Calu3 (cell line): ENCODE results near the gene PACRG. TPM values are rescaled to one million over a fixed set of nuclear protein-coding genes. Genes with fewer than 3 reads are reported as not detected.

Experiments
- BruUV-seq: library from RNA; stranded (reverse); fragments of 400-500 nt; replicated peaks from 2 replicates; lab custom pipeline; 2021; lab: Mats Ljungman, UMichigan
- CTCF ChIA-PET: fragments of 300-600 bp; sonication (Branson Sonifier 250); formaldehyde crosslinking; loops from one replicate; lab custom pipeline; 2022; ENCODE audit warnings: antibody characterized with exemption; lab: Charles Lee
- DNase-seq: peaks from one replicate; pipeline ENCODE4 v3.0.0; 2022
- H3K27ac Mint-ChIP-seq: one replicate; pipeline ENCODE4 v1.8.0; 2022; ENCODE audit warnings: mixed read lengths; ENCODE audit not compliant: unreplicated experiment
- H3K27me3 Mint-ChIP-seq: one replicate; pipeline ENCODE4 v1.8.0; 2022; ENCODE audit warnings: mixed read lengths; ENCODE audit not compliant: unreplicated experiment
- H3K36me3 Mint-ChIP-seq: one replicate; pipeline ENCODE4 v1.8.0; 2022; ENCODE audit warnings: mild to moderate bottlenecking, moderate library complexity, mixed read lengths; ENCODE audit not compliant: insufficient read depth, unreplicated experiment
- H3K4me1 Mint-ChIP-seq: one replicate; pipeline ENCODE4 v1.8.0; 2022; ENCODE audit warnings: mild to moderate bottlenecking, low read depth, mixed read lengths; ENCODE audit not compliant: unreplicated experiment
- H3K4me3 Mint-ChIP-seq: one replicate; pipeline ENCODE4 v1.8.0; 2022; ENCODE audit warnings: mild to moderate bottlenecking, low read depth, moderate library complexity, mixed read lengths; ENCODE audit not compliant: unreplicated experiment
- H3K9me3 Mint-ChIP-seq: one replicate; pipeline ENCODE4 v1.8.0; 2022; ENCODE audit warnings: low read depth, mixed read lengths; ENCODE audit not compliant: unreplicated experiment
- CTCF ChIP-seq: fragments of 200-600 bp; IDR thresholded peaks from one replicate; pipeline ENCODE4 v1.8.0; 2022; ENCODE audit warnings: antibody characterized with exemption; ENCODE audit not compliant: unreplicated experiment
- intact Hi-C: fragments of 100-400 bp; cut with micrococcal nuclease; formaldehyde crosslinking; loops from one replicate; pipeline ENCODE4 v1.10.0; 2022; ENCODE audit not compliant: unreplicated experiment
- total RNA-seq: library from RNA; stranded (reverse); gene quantifications from 2 replicates; pipeline ENCODE4 v1.2.3, GENCODE V29; 2022

The PACRG gene
- total RNA-seq, 1 experiment from 2014 or later: 1.5 TPM

DNA sequence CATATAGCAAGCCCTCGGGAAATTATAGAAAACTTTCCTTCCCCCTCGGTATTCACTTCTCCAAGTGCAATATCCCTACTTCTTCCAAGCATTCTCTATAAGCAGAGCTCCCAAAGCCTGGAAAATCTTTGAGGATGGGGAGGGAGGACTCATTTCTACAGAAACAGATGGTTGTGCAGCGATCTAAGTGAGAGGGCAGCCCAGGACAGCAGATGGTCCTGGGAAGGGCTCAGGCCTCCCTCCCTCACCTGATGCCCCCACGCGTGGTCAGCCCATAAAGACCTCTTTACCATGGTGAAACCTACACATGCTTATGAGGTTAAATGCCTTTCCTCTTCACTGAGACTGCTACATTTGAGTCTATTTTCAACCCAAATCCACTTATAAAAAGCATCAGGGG, 367.1 kb downstream of the PACRG start:
- Mint-ChIP-seq H3K4me3 (no peak overlapping the region), H3K27ac (no peak overlapping the region), H3K9me3 (peaks cover 6% of the 10 kb centered on the region), H3K36me3 (no peaks in the 10 kb centered on the region), H3K4me1 (no peaks in the 10 kb centered on the region), H3K27me3 (no peaks in the 10 kb centered on the region)
- TF ChIP-seq CTCF: no peak
- CTCF ChIA-PET: no interaction called here
- intact Hi-C loops: no loop called here
- DNase-seq: no peak
- BruUV-seq: no TSS peak

- TF ChIP-seq CTCF: no peak
- intact Hi-C loops: no loop called here
- H3K9me3 Mint-ChIP-seq: peaks cover 6% of the 10 kb centered on the region
- H3K4me1 Mint-ChIP-seq: no peaks in the 10 kb centered on the region
- CTCF ChIA-PET: no interaction called here
- H3K36me3 Mint-ChIP-seq: no peaks in the 10 kb centered on the region
- H3K27ac Mint-ChIP-seq: no peak overlapping the region
- no peak overlapping the region for H3K4me3 Mint-ChIP-seq
- DNase-seq: no peak
- no peaks in the 10 kb centered on the region for H3K27me3 Mint-ChIP-seq
- no TSS peak for BruUV-seq
Observed at GRCh38 chr6:163095401-163095800, 367.6 kb downstream of the PACRG start.

GRCh38 chr6:163098827-163099479, 371.2 kb downstream of the PACRG start:
- no peaks in the 10 kb centered on the region for H3K27me3 Mint-ChIP-seq
- H3K27ac Mint-ChIP-seq: no peak overlapping the region
- CTCF ChIA-PET: no interaction called here
- DNase-seq: no peak
- TF ChIP-seq CTCF: no peak
- intact Hi-C loops: no loop called here
- no peaks in the 10 kb centered on the region for H3K36me3 Mint-ChIP-seq
- no peak overlapping the region for H3K4me3 Mint-ChIP-seq
- no TSS peak for BruUV-seq
- H3K4me1 Mint-ChIP-seq: no peaks in the 10 kb centered on the region
- H3K9me3 Mint-ChIP-seq: peaks cover 6% of the 10 kb centered on the region

- no TSS peak for BruUV-seq
- no peak for TF ChIP-seq CTCF
- Mint-ChIP-seq H3K4me1 (no peaks in the 10 kb centered on the region), H3K4me3 (no peak overlapping the region), H3K9me3 (peaks cover 6% of the 10 kb centered on the region), H3K27me3 (no peaks in the 10 kb centered on the region), H3K27ac (no peak overlapping the region), H3K36me3 (no peaks in the 10 kb centered on the region)
- intact Hi-C loops: no loop called here
- DNase-seq: no peak
- CTCF ChIA-PET: no interaction called here
Observed at GRCh38 chr6:163099621-163100171, 371.9 kb downstream of the PACRG start.
